Aorta (tissue), 5 donors: ENCODE results near the gene GP1BA. TPM values are rescaled to one million over a fixed set of nuclear protein-coding genes. Genes with fewer than 3 reads are reported as not detected.

Source experiments
- ATAC-seq: fragments of 200-7000 bp; cut with Tn5 transposase; one replicate; pipeline ENCODE4 v1.9.1; 2022; ENCODE audit warnings: moderate library complexity; ENCODE audit not compliant: low FRiP score
- DNase-seq, 2 donors: peaks; one replicate each; pipeline ENCODE4 v3.0.0-alpha.2; 2020
- H3K27ac ChIP-seq, 2 donors: one replicate each; pipeline ENCODE4 v1.5.1; 2013; ENCODE audit warnings: low read length in 2 of 2, mild to moderate bottlenecking in 2 of 2, moderate library complexity in 2 of 2, control low read depth in 1 of 2, inconsistent platforms in 1 of 2, low read depth in 1 of 2
- H3K27me3 ChIP-seq, 2 donors: one replicate each; pipeline ENCODE4 v1.6.1; 2013; ENCODE audit warnings: control low read depth in 1 of 2, low read length in 1 of 2, mild to moderate bottlenecking in 1 of 2, moderate library complexity in 1 of 2; ENCODE audit not compliant: insufficient read depth in 2 of 2, control insufficient read depth in 1 of 2
- H3K36me3 ChIP-seq, 2 donors: one replicate each; pipeline ENCODE4 v1.6.1; 2013; ENCODE audit warnings: control low read depth in 1 of 2, low read length in 1 of 2, mild to moderate bottlenecking in 1 of 2; ENCODE audit not compliant: insufficient read depth in 2 of 2, control insufficient read depth in 1 of 2
- H3K4me1 ChIP-seq, 2 donors: one replicate each; pipeline ENCODE4 v1.6.1; 2013; ENCODE audit warnings: low read length in 2 of 2, control low read depth in 1 of 2, mild to moderate bottlenecking in 1 of 2, moderate library complexity in 1 of 2; ENCODE audit not compliant: insufficient read depth in 2 of 2, control insufficient read depth in 1 of 2
- H3K4me3 ChIP-seq, 2 donors: one replicate each; pipeline ENCODE4 v1.5.1; 2013; ENCODE audit warnings: low read length in 2 of 2, control low read depth in 1 of 2, mild to moderate bottlenecking in 1 of 2
- H3K9me3 ChIP-seq: one replicate; pipeline ENCODE4 v1.6.1; 2013; ENCODE audit warnings: mild to moderate bottlenecking, low read length; ENCODE audit not compliant: control insufficient read depth
- WGBS, 2 donors: extraction: QIAGEN DNeasy Blood & Tissue Kit; methylation state at CpG; one replicate each; pipeline ENCODE4 v1.1.7; 2013; 5-methylcytosine and 5-hydroxymethylcytosine counted together
- intact Hi-C, 2 donors: fragments of 100-400 bp; cut with DNase I; formaldehyde crosslinking; loops; one replicate each; pipeline versions ENCODE4 v1.14.2 to v1.15.0; 2022
- polyA plus RNA-seq, 2 donors: library from polyadenylated mRNA; stranded (reverse); fragments of 200-250 nt; gene quantifications; one replicate each; pipeline ENCODE4 v1.2.3, GENCODE V29; 2013
- total RNA-seq, 2 donors: library from RNA; stranded (reverse); fragmentation: NEBNext Ultra II Directional; extraction: Animal tissue kit (Norgen Biotek cat#: 25700); gene quantifications; one replicate each; pipeline ENCODE4 v1.2.1, GENCODE V29; 2021
- donor health status: healthy with polysubstance abuse.
- donor health status: Bipolar disorder and iron deficiency.
- donor health status: DM: no; HTN: no; CAD: no.
- donor health status: DM: no; HTN: no; CAD: no.
- donor health status: DM: yes; HTN: yes; CAD: no.

The GP1BA gene
- total and polyA plus RNA-seq, 4 donors, result 0.08 to 0.19 TPM; not detected in 2

DNA sequence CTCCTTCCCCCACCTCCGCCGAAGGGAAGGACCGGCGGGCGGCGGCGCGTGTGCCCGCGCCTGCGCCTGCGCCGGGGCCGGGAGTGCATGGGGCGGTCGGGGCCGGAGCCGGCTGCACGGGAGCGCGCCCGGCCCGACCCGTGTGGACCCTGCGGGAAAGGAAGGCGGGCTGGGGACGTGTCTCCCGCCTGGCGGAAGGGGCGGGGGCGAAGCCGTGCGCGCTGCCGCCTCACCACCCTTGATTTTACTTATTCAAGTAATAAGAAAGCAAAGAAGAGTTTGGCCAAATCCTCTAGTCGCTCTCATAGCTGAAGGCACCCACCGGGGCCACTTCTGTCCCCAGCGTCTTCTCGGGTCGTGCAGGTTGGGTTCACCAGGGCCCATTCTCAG, 16.8 kb downstream of the GP1BA start:
- peak overlapping the region; percentile 72 to 75 for H3K4me3 ChIP-seq
- 0% methylated on average over 20 to 40 of the region's 40 CpGs for WGBS, 2 donors
- ATAC-seq (peak; percentile 90), DNase-seq (peak; percentile 91 to 94)
- intact Hi-C loops, result loop anchor here in 1 of 2 donors (1.0 to 5.0 kb wide), 2 partner anchors 18 to 48 kb away; partner anchors contain the start of genes INCA1, KIF1C and SPAG7
- H3K4me1 ChIP-seq, result no peaks in the 10 kb centered on the region
- H3K9me3 ChIP-seq, result no peaks in the 10 kb centered on the region
- peak overlapping the region in 1 of 2 donors; percentile 89 for H3K27ac ChIP-seq
- no peaks in the 10 kb centered on the region for H3K36me3 ChIP-seq
- H3K27me3 ChIP-seq, result peaks cover 0 to 2% of the 10 kb centered on the region in 2 donors

DNA sequence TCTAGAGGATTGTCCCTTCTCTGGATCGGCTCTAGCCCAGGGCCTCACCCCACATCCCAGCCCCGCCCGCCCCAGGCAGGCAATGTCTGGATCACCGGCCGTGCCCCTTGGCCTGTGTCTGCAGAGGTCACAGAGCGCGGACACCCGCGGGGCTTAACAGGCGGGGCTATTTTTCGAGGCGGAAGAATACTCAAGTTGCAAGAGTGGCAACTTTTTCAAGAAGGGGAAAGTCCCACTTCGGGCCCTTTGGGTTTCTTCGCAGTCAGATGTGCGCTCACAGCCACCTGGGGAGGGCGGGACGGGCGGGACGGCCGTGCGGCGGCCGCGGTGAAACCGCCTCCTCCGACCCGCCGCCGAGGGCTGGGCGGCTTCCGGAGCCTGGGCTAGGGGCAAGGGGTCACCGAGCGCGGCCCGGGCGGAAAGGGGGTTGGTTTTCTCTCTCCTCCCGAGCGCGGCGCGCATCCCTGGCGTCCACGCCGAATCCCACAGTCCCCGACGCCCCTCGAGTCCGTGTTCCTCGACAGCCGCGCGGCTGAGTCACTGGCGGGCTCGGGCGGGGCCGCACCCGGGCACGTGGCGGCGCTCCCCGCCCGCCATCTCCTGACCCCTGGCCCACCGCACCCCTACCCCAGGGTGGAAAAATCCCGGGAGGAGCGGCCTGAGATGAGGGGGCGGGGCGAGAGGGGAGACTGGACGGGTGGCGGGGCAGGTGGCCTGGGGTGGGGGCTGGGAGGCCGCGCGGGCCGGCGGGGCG, 17.4 kb downstream of the GP1BA start:
- no peaks in the 10 kb centered on the region for H3K4me1 ChIP-seq
- peak overlapping the region; percentile 83 to 89 for H3K27ac ChIP-seq
- intact Hi-C loops, result loop anchor here in 1 of 2 donors (1.0 to 5.0 kb wide), 2 partner anchors 18 to 48 kb away; partner anchors contain the start of genes INCA1, KIF1C and SPAG7
- no peaks in the 10 kb centered on the region for H3K36me3 ChIP-seq
- peak overlapping the region; percentile 72 to 75 for H3K4me3 ChIP-seq
- 1% methylated on average over 65 to 75 of the region's 75 CpGs for WGBS, 2 donors
- H3K27me3 ChIP-seq, result peaks cover 0 to 2% of the 10 kb centered on the region in 2 donors
- ATAC-seq (peak; percentile 24), DNase-seq (peak; percentile 85 to 92)
- H3K9me3 ChIP-seq, result no peaks in the 10 kb centered on the region

DNA sequence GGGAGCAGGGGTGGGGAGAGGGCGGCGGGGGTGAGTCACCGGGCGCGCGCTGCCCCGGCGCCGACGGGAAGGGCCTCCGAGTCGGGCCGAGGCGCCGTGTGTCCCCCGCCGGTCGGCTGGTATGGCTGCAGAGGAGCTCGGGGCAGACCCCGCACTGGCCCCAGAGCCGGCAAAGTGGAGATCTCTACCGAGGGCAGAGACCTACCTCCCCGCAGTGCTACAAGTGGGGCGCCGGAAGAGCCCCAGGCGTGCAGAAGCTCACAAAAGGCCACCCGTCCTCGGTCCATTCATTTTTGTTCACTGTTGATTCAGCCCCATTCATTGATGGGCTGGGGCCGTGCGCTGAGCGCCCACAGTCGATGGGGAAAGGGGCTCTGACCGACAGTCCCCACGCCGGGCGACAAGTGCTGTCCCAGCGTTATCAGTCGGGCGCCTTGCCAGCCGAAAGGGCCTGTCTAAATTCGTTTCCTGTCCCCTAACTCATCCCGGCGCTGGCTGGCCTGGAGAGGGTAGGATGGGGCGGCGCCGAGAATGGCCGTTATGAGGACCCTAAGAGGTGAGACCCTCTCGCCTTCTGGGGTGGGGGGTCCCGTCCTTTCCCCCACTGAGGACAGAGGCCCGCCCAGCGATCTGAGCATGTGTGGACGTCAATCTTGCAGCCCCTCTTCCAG, 18.1 kb downstream of the GP1BA start:
- H3K4me3 ChIP-seq, result peak overlapping the region; percentile 72 to 75
- no peaks in the 10 kb centered on the region for H3K36me3 ChIP-seq
- intact Hi-C loops, result no loop called here
- peak; percentile 9 for ATAC-seq
- peaks cover 0 to 2% of the 10 kb centered on the region in 2 donors for H3K27me3 ChIP-seq
- 5 to 10% methylated on average over 37 to 52 of the region's 52 CpGs for WGBS, 2 donors
- H3K4me1 ChIP-seq, result no peaks in the 10 kb centered on the region
- H3K27ac ChIP-seq, result peak overlapping the region; percentile 83 to 88
- peak; percentile 77 to 87 for DNase-seq
- no peaks in the 10 kb centered on the region for H3K9me3 ChIP-seq

DNA sequence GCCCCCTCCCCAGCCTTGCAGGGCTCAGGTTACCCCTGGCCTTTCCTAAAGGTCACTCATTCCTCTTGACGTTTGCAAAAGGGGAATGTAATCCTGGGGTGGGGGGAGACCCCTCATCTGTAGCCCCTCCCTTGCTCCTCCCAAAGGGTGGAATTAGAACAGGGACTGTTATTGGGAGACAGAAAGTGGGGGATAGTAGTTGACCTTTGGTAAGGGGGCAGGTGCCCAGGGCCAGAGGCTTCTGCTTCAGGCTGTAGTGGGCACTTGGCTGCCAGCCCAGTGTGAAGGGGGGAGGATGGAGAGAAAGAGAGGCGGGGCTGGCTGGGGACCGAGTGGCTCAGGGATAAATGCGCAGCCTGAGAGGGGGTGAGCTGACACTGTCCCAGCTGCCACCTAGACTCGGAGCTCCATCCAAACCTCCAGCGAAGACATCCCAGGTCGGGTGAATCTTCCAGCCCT, 18.7 kb downstream of the GP1BA start, which contains the start of gene ENO3:
TSS of gene ENO3 (plus strand) at position 374 of the 459 bp plus-strand sequence. CDS start 711 bp downstream, outside the sequence.
- ATAC-seq (no peak), DNase-seq (peak in 1 of 2 donors; percentile 66)
- H3K27ac ChIP-seq, result peak within 1 kb of the TSS; percentile 83 to 88
- intact Hi-C loops, result no loop called here
- H3K4me3 ChIP-seq, result peak within 1 kb of the TSS; percentile 20 to 72
- H3K4me1 ChIP-seq, result no peaks in the 10 kb centered on the region
- H3K9me3 ChIP-seq, result no peaks in the 10 kb centered on the region
- H3K36me3 ChIP-seq, result no peaks in the 10 kb centered on the region
- WGBS, 2 donors, result 32 to 40% methylated on average over 7 of the region's 7 CpGs
- peaks cover 0 to 2% of the 10 kb centered on the region in 2 donors for H3K27me3 ChIP-seq

DNA sequence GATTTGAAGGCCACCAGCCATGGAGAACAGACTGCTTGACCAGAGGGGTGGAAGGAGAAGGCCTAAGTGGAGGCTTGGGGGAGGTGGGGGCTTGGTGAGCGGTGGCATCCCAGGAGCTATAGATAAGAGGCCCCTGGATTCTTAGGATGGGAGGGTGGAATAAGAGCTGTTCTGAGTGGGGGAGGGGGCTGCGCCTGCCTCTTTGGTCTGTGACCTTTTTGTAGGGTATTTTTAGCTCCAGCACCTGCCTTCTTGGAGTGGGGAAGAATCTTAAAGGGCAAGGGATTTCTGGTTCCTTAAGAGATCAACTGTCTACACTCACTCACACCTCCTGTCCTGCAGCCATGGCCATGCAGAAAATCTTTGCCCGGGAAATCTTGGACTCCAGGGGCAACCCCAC, 19.4 kb downstream of the GP1BA start:
- no peak for DNase-seq
- no peaks in the 10 kb centered on the region for H3K4me1 ChIP-seq
- intact Hi-C loops, result no loop called here
- no peak overlapping the region for H3K4me3 ChIP-seq
- 86 to 92% methylated on average over 3 of the region's 3 CpGs for WGBS, 2 donors
- no peaks in the 10 kb centered on the region for H3K36me3 ChIP-seq
- peaks cover 0 to 2% of the 10 kb centered on the region in 2 donors for H3K27me3 ChIP-seq
- ATAC-seq, result no peak
- H3K9me3 ChIP-seq, result no peaks in the 10 kb centered on the region
- H3K27ac ChIP-seq, result no peak overlapping the region

DNA sequence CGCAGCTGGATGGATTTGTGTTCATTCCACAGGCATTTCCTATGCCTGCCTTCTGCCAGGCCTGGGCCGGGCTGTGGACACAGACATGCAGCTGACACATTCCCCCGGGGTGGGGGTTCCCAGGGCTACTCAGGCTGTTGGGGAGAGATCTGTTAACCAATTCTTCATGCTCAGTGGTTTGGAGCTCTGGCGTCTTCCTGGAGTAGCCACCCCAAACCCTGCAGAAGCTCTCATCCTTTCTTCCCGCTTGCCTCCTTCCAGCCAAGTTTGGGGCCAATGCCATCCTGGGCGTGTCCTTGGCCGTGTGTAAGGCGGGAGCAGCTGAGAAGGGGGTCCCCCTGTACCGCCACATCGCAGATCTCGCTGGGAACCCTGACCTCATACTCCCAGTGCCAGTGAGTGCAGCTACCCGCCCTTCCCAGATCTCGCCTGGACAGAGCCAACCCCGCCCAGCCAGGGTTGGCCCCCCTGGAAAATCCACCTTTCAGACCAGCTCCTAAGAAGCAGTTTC, 21.4 kb downstream of the GP1BA start:
- Histone ChIP-seq H3K4me3 (no peak overlapping the region), H3K4me1 (no peaks in the 10 kb centered on the region), H3K9me3 (no peaks in the 10 kb centered on the region), H3K27ac (peak overlapping the region in 1 of 2 donors; percentile 2), H3K27me3 (no peaks in the 10 kb centered on the region), H3K36me3 (no peaks in the 10 kb centered on the region)
- WGBS, 2 donors, result 38 to 47% methylated on average over 14 of the region's 14 CpGs
- peak in 1 of 2 donors; percentile 69 for DNase-seq
- intact Hi-C loops, result no loop called here
- no peak for ATAC-seq

DNA sequence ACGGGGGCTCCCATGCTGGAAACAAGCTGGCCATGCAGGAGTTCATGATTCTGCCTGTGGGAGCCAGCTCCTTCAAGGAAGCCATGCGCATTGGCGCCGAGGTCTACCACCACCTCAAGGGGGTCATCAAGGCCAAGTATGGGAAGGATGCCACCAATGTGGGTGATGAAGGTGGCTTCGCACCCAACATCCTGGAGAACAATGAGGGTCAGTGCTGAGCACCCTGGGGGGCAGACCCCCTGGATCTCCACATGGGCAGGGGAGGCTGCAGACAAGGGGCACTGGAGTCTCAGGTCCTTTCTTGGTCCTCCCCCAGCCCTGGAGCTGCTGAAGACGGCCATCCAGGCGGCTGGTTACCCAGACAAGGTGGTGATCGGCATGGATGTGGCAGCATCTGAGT, 23.0 kb downstream of the GP1BA start:
- no peak overlapping the region for H3K27ac ChIP-seq
- 96% methylated on average over 8 of the region's 8 CpGs for WGBS, 2 donors
- no peak overlapping the region for H3K4me3 ChIP-seq
- peaks cover 0 to 3% of the 10 kb centered on the region in 2 donors for H3K36me3 ChIP-seq
- DNase-seq, result no peak
- H3K4me1 ChIP-seq, result no peaks in the 10 kb centered on the region
- no peaks in the 10 kb centered on the region for H3K27me3 ChIP-seq
- no peak for ATAC-seq
- H3K9me3 ChIP-seq, result no peaks in the 10 kb centered on the region
- intact Hi-C loops, result no loop called here

DNA sequence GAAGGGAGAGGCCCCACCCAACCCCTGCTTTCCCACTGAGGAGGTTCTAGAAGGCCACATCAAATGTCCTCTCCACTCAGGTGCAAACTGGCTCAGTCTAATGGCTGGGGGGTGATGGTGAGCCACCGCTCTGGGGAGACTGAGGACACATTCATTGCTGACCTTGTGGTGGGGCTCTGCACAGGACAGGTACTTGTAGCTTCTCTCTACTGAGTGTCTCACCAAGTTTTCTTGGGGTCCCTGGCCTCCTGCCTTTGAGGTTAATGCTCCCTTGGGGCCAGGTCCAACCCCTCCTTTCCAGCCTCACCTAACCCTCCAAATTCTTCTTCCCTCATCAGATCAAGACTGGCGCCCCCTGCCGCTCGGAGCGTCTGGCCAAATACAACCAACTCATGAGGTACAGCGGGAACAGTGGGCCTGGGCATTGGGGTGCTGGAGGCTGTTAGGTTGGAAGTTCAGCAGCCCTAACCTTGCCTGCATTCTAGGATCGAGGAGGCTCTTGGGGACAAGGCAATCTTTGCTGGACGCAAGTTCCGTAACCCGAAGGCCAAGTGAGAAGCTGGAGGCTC, 24.5 kb downstream of the GP1BA start:
- WGBS, 2 donors, result 74 to 76% methylated on average over 10 of the region's 10 CpGs
- H3K27ac ChIP-seq, result no peak overlapping the region
- H3K4me3 ChIP-seq, result no peak overlapping the region
- H3K4me1 ChIP-seq, result no peaks in the 10 kb centered on the region
- intact Hi-C loops, result no loop called here
- DNase-seq (peak in 1 of 2 donors; percentile 58), ATAC-seq (no peak)
- H3K27me3 ChIP-seq, result no peaks in the 10 kb centered on the region
- H3K9me3 ChIP-seq, result no peaks in the 10 kb centered on the region
- H3K36me3 ChIP-seq, result peaks cover 0 to 5% of the 10 kb centered on the region in 2 donors
